Ovary (tissue), 9 donors: ENCODE data around the gene MTA1. TPM values are rescaled to one million over a fixed set of nuclear protein-coding genes. Genes with fewer than 3 reads are reported as not detected.
A peak's percentile ranks its signal among the peaks of the same experiment; 100 is the strongest.

Source experiments
- DNase-seq, 5 donors: peaks; one replicate each; pipeline ENCODE4 v3.0.0-alpha.2; 2019 to 2020
- H3K27ac ChIP-seq, 2 donors: fragments of 200-600 bp; one replicate each; pipeline versions ENCODE4 v1.5.1 to v1.8.0; 2019 to 2022
- H3K27me3 ChIP-seq: fragments of 200-600 bp; one replicate; pipeline ENCODE4 v1.8.0; 2022
- H3K36me3 ChIP-seq: fragments of 200-600 bp; sonication (generic); one replicate; pipeline ENCODE4 v1.5.1; 2019
- H3K4me1 ChIP-seq: one replicate; pipeline ENCODE4 v1.8.1; 2013; ENCODE audit warnings: mild to moderate bottlenecking, moderate library complexity; ENCODE audit not compliant: insufficient read depth
- H3K4me3 ChIP-seq: fragments of 200-600 bp; sonication (generic); one replicate; pipeline ENCODE4 v1.5.1; 2017
- H3K9me3 ChIP-seq, 2 donors: fragments of 200-600 bp in 1 of 2; sonication (generic) in 1 of 2; one replicate each; pipeline versions ENCODE4 v1.5.1 to v1.8.1; 2013 to 2019; ENCODE audit warnings: mild to moderate bottlenecking in 1 of 2, moderate library complexity in 1 of 2
- CTCF ChIP-seq, 3 donors: fragments of 450-650 bp in 2 of 3; fragments of 200-600 bp in 1 of 3; IDR thresholded peaks; one replicate each; pipeline versions ENCODE4 v1.5.1 to v1.8.0; 2016 to 2022; ENCODE audit warnings: antibody characterized with exemption in 3 of 3, mild to moderate bottlenecking in 1 of 3
- EP300 ChIP-seq: sonication (generic); formaldehyde crosslinking; IDR thresholded peaks from one replicate; pipeline ENCODE4 v1.6.1; 2017; ENCODE audit warnings: antibody characterized with exemption
- POLR2A ChIP-seq: fragments of 450-650 bp; IDR thresholded peaks from one replicate; pipeline ENCODE4 v1.6.1; 2017; ENCODE audit warnings: antibody characterized with exemption, mild to moderate bottlenecking, moderate library complexity
- WGBS, 3 donors: extraction: QIAGEN DNeasy Blood & Tissue Kit in 1 of 3; methylation state at CpG; one replicate each; pipeline versions ENCODE4 v1.1.5 to v1.1.7; 2013 to 2017; 5-methylcytosine and 5-hydroxymethylcytosine counted together
- intact Hi-C, 4 donors: fragments of 100-400 bp; cut with DNase I; formaldehyde crosslinking; loops; one replicate each; pipeline versions ENCODE4 v1.11.0 to v1.15.1; 2022 to 2023
- polyA plus RNA-seq, 2 donors: library from polyadenylated mRNA; stranded (reverse); fragments of 200-250 nt in 1 of 2; fragments of 350-450 nt in 1 of 2; fragmentation: Illumina TruSeq in 1 of 2; extraction: RNeasy Lipid Tissue Mini Kit (QIAGEN cat#74804) in 1 of 2; gene quantifications; one replicate each; pipeline ENCODE4 v1.2.3, GENCODE V29; 2013 to 2014
- total RNA-seq, 7 donors: library from RNA; depleted of rRNA in 2 of 7; stranded (reverse); fragments of >200 nt in 2 of 7; fragmentation: NEBNext Ultra II Directional in 3 of 7; extraction: Animal tissue kit (Norgen Biotek cat#: 25700) in 3 of 7; gene quantifications; one replicate each; pipeline versions ENCODE4 v1.1.0 to v1.2.4, GENCODE V29; 2016 to 2023
- donor health status: DM: no; HTN: no; CAD: no; lungs with moderate emphysema.
- donor health status: DM: no; HTN: no; CAD: no.
- donor health status: Bipolar disorder and iron deficiency.
- donor health status: DM: yes; HTN: yes; CAD: no.
- donor health status: DM: no; HTN: no; CAD: no.
- donor health status: DM: yes; HTN: yes; CAD: no.

MTA1 gene
- total and polyA plus RNA-seq, 9 donors, result 23.0 to 128 (median 104) TPM

- no peak overlapping the region for H3K27ac ChIP-seq
- 99 to 100% (median 100%) methylated on average over 1 of the region's 1 CpG for WGBS, 3 donors
- DNase-seq, result no peak
Measured at GRCh38 chr14:105431256-105431655, 11.6 kb downstream of the MTA1 start.

DNA sequence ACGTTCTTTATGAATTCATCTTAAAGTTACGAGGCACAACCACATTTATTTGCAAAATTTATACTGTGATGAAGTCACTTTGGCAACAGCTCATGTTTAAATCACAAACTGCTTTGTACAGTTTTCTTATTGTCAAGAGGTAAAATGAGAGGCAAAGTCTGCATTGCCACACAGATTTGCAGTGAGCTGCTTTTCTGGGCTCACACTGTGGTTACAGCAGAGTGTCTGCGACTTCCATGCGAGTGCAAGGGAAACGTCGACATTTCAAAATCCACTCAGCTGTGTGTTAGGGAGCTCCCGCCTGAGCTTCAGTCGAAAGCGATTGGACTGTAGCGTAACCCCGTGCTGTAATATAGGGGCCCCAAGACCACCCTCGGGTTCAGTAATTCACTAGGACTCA is 13.0 kb downstream of the MTA1 start:
- intact Hi-C loops, result no loop called here
- peaks cover 3% of the 10 kb centered on the region for H3K4me1 ChIP-seq
- H3K27ac ChIP-seq, result no peak overlapping the region
- H3K27me3 ChIP-seq, result no peaks in the 10 kb centered on the region
- no peaks in the 10 kb centered on the region for H3K9me3 ChIP-seq
- 86 to 90% (median 88%) methylated on average over 12 of the region's 12 CpGs for WGBS, 3 donors
- no peak for DNase-seq
- no peak overlapping the region for H3K4me3 ChIP-seq
- H3K36me3 ChIP-seq, result no peaks in the 10 kb centered on the region
- TF ChIP-seq EP300 (no peak), POLR2A (no peak), CTCF (IDR thresholded peaks at IDR 0.05) (no peak)

More at GRCh38 chr14:105431256-105431655, 11.6 kb downstream of the MTA1 start:
- Histone ChIP-seq H3K4me1 (peaks cover 3% of the 10 kb centered on the region), H3K4me3 (no peak overlapping the region), H3K9me3 (no peaks in the 10 kb centered on the region), H3K27me3 (no peaks in the 10 kb centered on the region), H3K36me3 (no peaks in the 10 kb centered on the region)
- TF ChIP-seq CTCF (IDR thresholded peaks at IDR 0.05) (no peak), POLR2A (no peak), EP300 (no peak)
- intact Hi-C loops, result no loop called here

GRCh38 chr14:105433161-105433605 is 13.6 kb downstream of the MTA1 start:
- intact Hi-C loops, result no loop called here
- H3K9me3 ChIP-seq, result no peaks in the 10 kb centered on the region
- no peak overlapping the region for H3K4me3 ChIP-seq
- 70 to 79% (median 72%) methylated on average over 17 of the region's 17 CpGs for WGBS, 3 donors
- DNase-seq, result peak in 1 of 5 donors; percentile 31
- no peak overlapping the region for H3K27ac ChIP-seq
- H3K36me3 ChIP-seq, result no peaks in the 10 kb centered on the region
- H3K4me1 ChIP-seq, result peaks cover 3% of the 10 kb centered on the region
- TF ChIP-seq POLR2A (no peak), CTCF (IDR thresholded peaks at IDR 0.05) (no peak), EP300 (no peak)
- no peaks in the 10 kb centered on the region for H3K27me3 ChIP-seq

GRCh38 chr14:105436402-105436801 is 16.8 kb downstream of the MTA1 start:
- 73 to 87% (median 79%) methylated on average over 12 of the region's 12 CpGs for WGBS, 3 donors

More at GRCh38 chr14:105436402-105436801, 16.8 kb downstream of the MTA1 start:
- no peak overlapping the region for H3K27ac ChIP-seq
- H3K4me1 ChIP-seq, result peaks cover 2% of the 10 kb centered on the region
- no peaks in the 10 kb centered on the region for H3K36me3 ChIP-seq
- no peaks in the 10 kb centered on the region for H3K9me3 ChIP-seq
- intact Hi-C loops, result no loop called here
- H3K27me3 ChIP-seq, result no peaks in the 10 kb centered on the region
- DNase-seq, result no peak
- no peak overlapping the region for H3K4me3 ChIP-seq
- TF ChIP-seq POLR2A (no peak), EP300 (no peak), CTCF (IDR thresholded peaks at IDR 0.05) (no peak)
